ENCODE results near the gene RFFL.
"Not testable (repeated sequence)": the region's sequence is repeated elsewhere in the genome, so short reads cannot be mapped to it uniquely, and the experiment has no call there.

The RFFL gene

GRCh38 chr17:35002876-35003551, 60.5 kb downstream of the RFFL start:
- Histone ChIP-seq H3K27ac (no peak overlapping the region), H3K9me3 (no peaks in the 10 kb centered on the region), H3K27me3 (no peaks in the 10 kb centered on the region), H3K4me1 (peaks cover 0 to 3% (median 1%) of the 10 kb centered on the region in 4 donors), H3K4me3 (no peak overlapping the region), H3K36me3 (peaks cover 28 to 96% (median 38%) of the 10 kb centered on the region in 3 donors)
- DNase-seq, result no peak
- no peak for TF ChIP-seq CTCF (IDR thresholded peaks at IDR 0.05)
- intact Hi-C loops (cut with DNase I; ENCODE audit: low total_unique reads), result no loop called here

GRCh38 chr17:35001549-35001948, 62.0 kb downstream of the RFFL start:
- Histone ChIP-seq H3K9me3 (no peaks in the 10 kb centered on the region), H3K27me3 (no peaks in the 10 kb centered on the region), H3K4me3 (no peak overlapping the region), H3K4me1 (peaks cover 0 to 18% (median 14%) of the 10 kb centered on the region in 4 donors), H3K27ac (no peak overlapping the region), H3K36me3 (peaks cover 28 to 84% (median 35%) of the 10 kb centered on the region in 3 donors)
- no peak for DNase-seq
- no peak for TF ChIP-seq CTCF (IDR thresholded peaks at IDR 0.05)
- intact Hi-C loops (cut with DNase I; ENCODE audit: low total_unique reads), result no loop called here

- peaks cover 28 to 84% (median 41%) of the 10 kb centered on the region in 3 donors for H3K36me3 ChIP-seq
Measured at GRCh38 chr17:35000965-35001364, 62.5 kb downstream of the RFFL start.

GRCh38 chr17:34999456-34999855, 64.1 kb downstream of the RFFL start:
- Histone ChIP-seq H3K9me3 (no peaks in the 10 kb centered on the region), H3K36me3 (peaks cover 32 to 84% (median 52%) of the 10 kb centered on the region in 3 donors), H3K27ac (no peak overlapping the region), H3K27me3 (no peaks in the 10 kb centered on the region), H3K4me1 (peaks cover 0 to 18% (median 14%) of the 10 kb centered on the region in 4 donors), H3K4me3 (no peak overlapping the region)
- intact Hi-C loops (cut with DNase I; ENCODE audit: low total_unique reads), result no loop called here
- TF ChIP-seq CTCF (IDR thresholded peaks at IDR 0.05), result no peak
- DNase-seq, result no peak

More at GRCh38 chr17:35000965-35001364, 62.5 kb downstream of the RFFL start:
- H3K27me3 ChIP-seq; H3K9me3 ChIP-seq; H3K4me3 ChIP-seq; intact Hi-C loops (cut with DNase I; ENCODE audit: low total_unique reads); H3K27ac ChIP-seq; DNase-seq: not testable (repeated sequence)
- H3K4me1 ChIP-seq, result peaks cover 0 to 18% (median 14%) of the 10 kb centered on the region in 4 donors

- DNase-seq, result peak; percentile 43 to 72
- Histone ChIP-seq H3K9me3 (no peaks in the 10 kb centered on the region), H3K4me3 (no peak overlapping the region), H3K4me1 (peaks cover 0 to 18% (median 14%) of the 10 kb centered on the region in 4 donors), H3K27me3 (no peaks in the 10 kb centered on the region), H3K27ac (peak overlapping the region; percentile 47 to 76), H3K36me3 (peaks cover 29 to 84% (median 55%) of the 10 kb centered on the region in 3 donors)
- intact Hi-C loops (cut with DNase I; ENCODE audit: low total_unique reads), result no loop called here
- peak; percentile 48 to 53 for TF ChIP-seq CTCF (IDR thresholded peaks at IDR 0.05)
Measured at GRCh38 chr17:34998205-34998604, 65.3 kb downstream of the RFFL start.

- H3K4me1 ChIP-seq, result peaks cover 0 to 18% (median 14%) of the 10 kb centered on the region in 4 donors
- peak; percentile 52 to 79 for DNase-seq
- no peak overlapping the region for H3K4me3 ChIP-seq
- no peaks in the 10 kb centered on the region for H3K27me3 ChIP-seq
- peaks cover 30 to 84% (median 54%) of the 10 kb centered on the region in 3 donors for H3K36me3 ChIP-seq
- TF ChIP-seq CTCF (IDR thresholded peaks at IDR 0.05), result no peak
- no peaks in the 10 kb centered on the region for H3K9me3 ChIP-seq
- peak overlapping the region; percentile 47 to 76 for H3K27ac ChIP-seq
- intact Hi-C loops (cut with DNase I; ENCODE audit: low total_unique reads), result no loop called here
Measured at GRCh38 chr17:34997355-34997862, 66.1 kb downstream of the RFFL start.

Data from tibial artery (tissue), 4 donors.